ENCODE data around the gene CLMP.

CLMP gene

DNA sequence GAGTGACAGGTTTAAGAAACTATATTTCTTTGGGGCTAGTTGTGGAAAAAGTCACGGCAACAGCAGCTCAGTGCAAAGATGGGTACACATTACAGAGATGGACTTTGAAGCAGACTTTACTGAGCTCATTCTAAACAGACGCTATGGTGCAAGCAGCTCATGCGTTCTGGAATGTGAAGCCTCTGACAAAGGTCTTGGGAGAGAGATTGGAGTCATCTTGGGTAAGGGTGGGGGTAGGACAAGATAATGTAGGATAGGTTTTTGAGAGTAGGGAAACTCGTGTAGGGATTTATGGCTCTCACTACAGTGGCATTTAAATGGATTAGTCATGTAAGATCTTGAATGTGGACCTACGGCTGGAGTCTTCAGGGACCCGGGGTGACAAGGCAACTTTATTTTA is 36.2 kb upstream of the CLMP start:
- in situ Hi-C loops (cut with MboI; ENCODE audit: low sequenced_read_pairs, unreplicated experiment): no loop called here
- no peak for TF ChIP-seq CTCF (IDR thresholded peaks at IDR 0.05; ENCODE audit: borderline replicate concordance, control extremely low read depth, extremely low read depth, insufficient read depth, missing control alignments)
- no peak for DNase-seq (ENCODE audit: low spot score)

DNA sequence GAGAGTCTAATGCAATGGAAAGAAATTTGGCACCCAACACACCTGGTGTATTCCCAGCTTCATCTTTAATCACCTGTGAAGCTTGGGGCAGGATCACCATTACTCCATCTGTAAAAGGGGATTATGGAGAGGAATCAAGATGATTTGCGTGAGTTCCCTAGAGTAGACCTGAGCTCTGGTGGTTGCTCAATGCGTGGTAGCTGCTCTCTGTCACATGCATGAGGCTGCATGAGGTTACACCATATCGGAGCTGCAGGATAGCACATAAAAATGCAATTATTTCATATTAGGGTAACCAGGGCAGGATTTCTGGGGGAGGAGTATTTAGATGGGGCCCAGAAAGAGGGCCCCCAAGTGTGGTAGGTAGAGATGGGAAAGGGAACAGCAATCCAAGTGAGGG is 35.3 kb upstream of the CLMP start:
- DNase-seq (ENCODE audit: low spot score): no peak
- in situ Hi-C loops (cut with MboI; ENCODE audit: low sequenced_read_pairs, unreplicated experiment): no loop called here
- TF ChIP-seq CTCF (IDR thresholded peaks at IDR 0.05; ENCODE audit: borderline replicate concordance, control extremely low read depth, extremely low read depth, insufficient read depth, missing control alignments): no peak

- TF ChIP-seq CTCF (IDR thresholded peaks at IDR 0.05; ENCODE audit: borderline replicate concordance, control extremely low read depth, extremely low read depth, insufficient read depth, missing control alignments): no peak
- in situ Hi-C loops (cut with MboI; ENCODE audit: low sequenced_read_pairs, unreplicated experiment): no loop called here
- no peak for DNase-seq (ENCODE audit: low spot score)
Measured at GRCh38 chr11:123228496-123229163, 33.6 kb upstream of the CLMP start.

- no peak for TF ChIP-seq CTCF (IDR thresholded peaks at IDR 0.05; ENCODE audit: borderline replicate concordance, control extremely low read depth, extremely low read depth, insufficient read depth, missing control alignments)
- in situ Hi-C loops (cut with MboI; ENCODE audit: low sequenced_read_pairs, unreplicated experiment): no loop called here
- no peak for DNase-seq (ENCODE audit: low spot score)
Measured at GRCh38 chr11:123227763-123228495, 32.9 kb upstream of the CLMP start.

DNA sequence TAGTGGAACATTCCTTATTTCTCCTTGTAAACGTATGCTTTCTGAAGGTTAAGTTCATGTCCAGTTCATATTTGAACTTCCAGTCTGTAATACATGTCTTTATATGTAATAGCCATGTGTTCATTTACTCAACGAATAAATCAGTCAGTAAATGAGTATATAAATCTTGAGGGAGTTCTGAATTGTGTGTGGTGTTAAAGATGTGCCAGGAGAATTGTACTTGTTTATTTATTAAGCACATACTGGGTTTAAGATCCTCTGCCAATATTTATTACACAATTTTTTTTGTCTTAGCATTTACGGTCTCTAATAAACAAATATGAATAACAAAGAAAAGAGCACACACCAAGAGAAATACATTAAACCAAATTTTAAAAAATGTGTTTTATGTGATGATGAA is 26.5 kb upstream of the CLMP start:
- in situ Hi-C loops (cut with MboI; ENCODE audit: low sequenced_read_pairs, unreplicated experiment): no loop called here
- TF ChIP-seq CTCF (IDR thresholded peaks at IDR 0.05; ENCODE audit: borderline replicate concordance, control extremely low read depth, extremely low read depth, insufficient read depth, missing control alignments): no peak
- DNase-seq (ENCODE audit: low spot score): no peak

GRCh38 chr11:123221096-123221561 is 26.1 kb upstream of the CLMP start:
- in situ Hi-C loops (cut with MboI; ENCODE audit: low sequenced_read_pairs, unreplicated experiment): no loop called here
- DNase-seq (ENCODE audit: low spot score): no peak
- no peak for TF ChIP-seq CTCF (IDR thresholded peaks at IDR 0.05; ENCODE audit: borderline replicate concordance, control extremely low read depth, extremely low read depth, insufficient read depth, missing control alignments)
